NCI-H446 treated with DMSO at 0.1 percent for 48 hours (cell line): ENCODE results near the gene CD180.

ENCODE experiments used
- DNase-seq: peaks from one replicate; lab custom pipeline; 2025; lab: John Stamatoyannopoulos, UW

Gene CD180

GRCh38 chr5:67160985-67161384, 35.6 kb downstream of the CD180 start:
- no peak for DNase-seq

GRCh38 chr5:67160272-67160671, 36.3 kb downstream of the CD180 start:
- no peak for DNase-seq

- no peak for DNase-seq
Observed at GRCh38 chr5:67156976-67157583, 39.5 kb downstream of the CD180 start.

- DNase-seq: no peak
Observed at GRCh38 chr5:67154556-67155206, 41.9 kb downstream of the CD180 start.

GRCh38 chr5:67153292-67153691, 43.3 kb downstream of the CD180 start:
- no peak for DNase-seq

- DNase-seq: no peak
Observed at GRCh38 chr5:67152400-67152799, 44.2 kb downstream of the CD180 start.

- no peak for DNase-seq
Observed at GRCh38 chr5:67149951-67150523, 46.6 kb downstream of the CD180 start.

GRCh38 chr5:67149057-67149950, 47.3 kb downstream of the CD180 start:
- no peak for DNase-seq

- no peak for DNase-seq
Observed at GRCh38 chr5:67147760-67148159, 48.8 kb downstream of the CD180 start.

- DNase-seq: no peak
Observed at GRCh38 chr5:67146981-67147380, 49.6 kb downstream of the CD180 start.

GRCh38 chr5:67146574-67146973, 50.0 kb downstream of the CD180 start:
- no peak for DNase-seq

GRCh38 chr5:67144183-67144639, 52.4 kb downstream of the CD180 start:
- DNase-seq: no peak

- DNase-seq: no peak
Observed at GRCh38 chr5:67143549-67143948, 53.0 kb downstream of the CD180 start.

GRCh38 chr5:67142816-67143215, 53.8 kb downstream of the CD180 start:
- no peak for DNase-seq

- no peak for DNase-seq
Observed at GRCh38 chr5:67141644-67142043, 55.0 kb downstream of the CD180 start.

- no peak for DNase-seq
Observed at GRCh38 chr5:67140413-67140812, 56.2 kb downstream of the CD180 start.

- DNase-seq: no peak
Observed at GRCh38 chr5:67139030-67139429, 57.6 kb downstream of the CD180 start.

GRCh38 chr5:67135381-67135984, 61.1 kb downstream of the CD180 start:
- DNase-seq: no peak

GRCh38 chr5:67133776-67134175, 62.8 kb downstream of the CD180 start:
- no peak for DNase-seq

- no peak for DNase-seq
Observed at GRCh38 chr5:67133217-67133616, 63.4 kb downstream of the CD180 start.

- no peak for DNase-seq
Observed at GRCh38 chr5:67129768-67130167, 66.8 kb downstream of the CD180 start.
